WTC11 (cell line): ENCODE measurements around the gene SP140L.

Experiments used
- CREM ChIP-seq: sonication (generic); formaldehyde crosslinking; IDR thresholded peaks from 2 replicates; pipeline ENCODE4 v1.8.1; 2022; ENCODE audit warnings: mild to moderate bottlenecking, missing genetic modification reagents, moderate library complexity
- JUN ChIP-seq: sonication (generic); formaldehyde crosslinking; IDR thresholded peaks from 2 replicates; pipeline ENCODE4 v1.8.0; 2023; ENCODE audit warnings: mild to moderate bottlenecking, missing genetic modification reagents
- NFYB ChIP-seq: sonication (generic); formaldehyde crosslinking; conservative IDR thresholded peaks from 2 replicates; pipeline ENCODE4 v1.8.0; 2022; ENCODE audit warnings: low read depth, missing genetic modification reagents
- SP1 ChIP-seq: sonication (generic); formaldehyde crosslinking; conservative IDR thresholded peaks from 2 replicates; pipeline ENCODE4 v1.8.1; 2022; ENCODE audit warnings: missing genetic modification reagents
- ZNF138 ChIP-seq: sonication (generic); formaldehyde crosslinking; conservative IDR thresholded peaks from 2 replicates; pipeline ENCODE4 v1.8.1; 2022; ENCODE audit warnings: mild to moderate bottlenecking, moderate library complexity, missing genetic modification reagents
- ZNF423 ChIP-seq: fragments of 250-450 bp; sonication (Bioruptor Pico); IDR thresholded peaks from 2 replicates; pipeline ENCODE4 v2.1.2; 2022; ENCODE audit warnings: mild to moderate bottlenecking, moderate library complexity
- TF ChIP-seq, protein P1 (sequence below): sonication (generic); formaldehyde crosslinking; IDR thresholded peaks from 2 replicates; pipeline ENCODE4 v1.8.0; 2022; ENCODE audit warnings: mild to moderate bottlenecking, missing genetic modification reagents
- TF ChIP-seq, protein P2 (sequence below): sonication (generic); formaldehyde crosslinking; IDR thresholded peaks from 2 replicates; pipeline ENCODE4 v1.8.0; 2023; ENCODE audit warnings: missing genetic modification reagents
- TF ChIP-seq, protein P3 (sequence below): fragments of 200-600 bp; IDR thresholded peaks from 2 replicates; pipeline ENCODE4 v1.8.0; 2022; ENCODE audit warnings: antibody characterized with exemption

DNA sequence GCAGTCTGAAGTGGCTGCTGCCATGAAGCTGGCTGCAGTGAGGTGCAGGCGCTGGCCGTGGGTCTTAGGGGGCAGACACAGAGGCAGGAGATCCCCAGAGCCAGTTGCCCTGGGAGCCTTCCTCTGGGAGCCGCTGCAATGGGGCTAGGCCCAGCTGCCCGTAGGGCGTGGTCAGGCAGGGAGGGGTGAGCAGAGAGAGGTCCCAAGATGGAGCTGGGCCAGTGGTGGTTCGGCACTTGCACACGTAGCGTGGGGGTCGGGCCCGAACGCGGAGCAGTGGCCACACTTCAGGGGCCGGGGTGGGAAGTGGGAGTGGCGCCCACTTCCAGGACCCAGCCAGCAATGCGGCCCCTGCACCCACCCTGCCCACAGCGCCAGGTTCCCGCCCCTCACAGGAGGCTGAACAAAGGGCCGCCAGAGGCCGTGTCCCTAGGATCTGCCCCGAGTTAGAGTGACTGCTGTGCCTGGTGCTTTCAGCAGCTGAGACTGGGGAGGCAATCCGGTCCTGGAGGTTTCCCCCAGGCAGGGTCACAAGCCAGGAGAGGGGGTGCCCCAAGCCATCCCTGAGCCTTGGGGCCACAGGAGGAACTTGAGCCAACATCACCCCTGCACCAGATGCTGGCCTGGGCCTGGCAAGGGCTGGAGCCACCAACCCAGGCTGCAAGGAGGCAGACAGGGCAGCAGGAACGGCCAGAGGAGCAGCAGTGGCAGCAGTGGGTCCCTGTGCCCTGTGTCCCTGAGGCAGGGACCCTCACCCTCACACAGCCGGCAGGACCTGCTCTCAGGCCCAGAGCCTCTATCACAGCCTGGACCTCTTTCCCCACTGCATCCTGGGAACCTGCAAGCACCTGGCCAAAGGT, 21.3 kb upstream of the SP140L start:
- TF ChIP-seq CREM (no peak), ZNF423 (CRISPR knock-in tag) (no peak), NFYB (CRISPR knock-in tag) (no peak), ZNF138 (CRISPR knock-in tag) (no peak), SP1 (CRISPR knock-in tag) (no peak), JUN (CRISPR knock-in tag) (no peak)
- TF ChIP-seq, protein P1, sequence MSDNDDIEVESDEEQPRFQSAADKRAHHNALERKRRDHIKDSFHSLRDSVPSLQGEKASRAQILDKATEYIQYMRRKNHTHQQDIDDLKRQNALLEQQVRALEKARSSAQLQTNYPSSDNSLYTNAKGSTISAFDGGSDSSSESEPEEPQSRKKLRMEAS: no peak
- TF ChIP-seq, protein P2, sequence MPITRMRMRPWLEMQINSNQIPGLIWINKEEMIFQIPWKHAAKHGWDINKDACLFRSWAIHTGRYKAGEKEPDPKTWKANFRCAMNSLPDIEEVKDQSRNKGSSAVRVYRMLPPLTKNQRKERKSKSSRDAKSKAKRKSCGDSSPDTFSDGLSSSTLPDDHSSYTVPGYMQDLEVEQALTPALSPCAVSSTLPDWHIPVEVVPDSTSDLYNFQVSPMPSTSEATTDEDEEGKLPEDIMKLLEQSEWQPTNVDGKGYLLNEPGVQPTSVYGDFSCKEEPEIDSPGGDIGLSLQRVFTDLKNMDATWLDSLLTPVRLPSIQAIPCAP (CRISPR knock-in tag): no peak
- TF ChIP-seq, protein P3, sequence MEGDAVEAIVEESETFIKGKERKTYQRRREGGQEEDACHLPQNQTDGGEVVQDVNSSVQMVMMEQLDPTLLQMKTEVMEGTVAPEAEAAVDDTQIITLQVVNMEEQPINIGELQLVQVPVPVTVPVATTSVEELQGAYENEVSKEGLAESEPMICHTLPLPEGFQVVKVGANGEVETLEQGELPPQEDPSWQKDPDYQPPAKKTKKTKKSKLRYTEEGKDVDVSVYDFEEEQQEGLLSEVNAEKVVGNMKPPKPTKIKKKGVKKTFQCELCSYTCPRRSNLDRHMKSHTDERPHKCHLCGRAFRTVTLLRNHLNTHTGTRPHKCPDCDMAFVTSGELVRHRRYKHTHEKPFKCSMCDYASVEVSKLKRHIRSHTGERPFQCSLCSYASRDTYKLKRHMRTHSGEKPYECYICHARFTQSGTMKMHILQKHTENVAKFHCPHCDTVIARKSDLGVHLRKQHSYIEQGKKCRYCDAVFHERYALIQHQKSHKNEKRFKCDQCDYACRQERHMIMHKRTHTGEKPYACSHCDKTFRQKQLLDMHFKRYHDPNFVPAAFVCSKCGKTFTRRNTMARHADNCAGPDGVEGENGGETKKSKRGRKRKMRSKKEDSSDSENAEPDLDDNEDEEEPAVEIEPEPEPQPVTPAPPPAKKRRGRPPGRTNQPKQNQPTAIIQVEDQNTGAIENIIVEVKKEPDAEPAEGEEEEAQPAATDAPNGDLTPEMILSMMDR: no peak
